Smooth muscle cell of trachea (primary cell): ENCODE data around the gene CTU2. TPM values are rescaled to one million over a fixed set of nuclear protein-coding genes. Genes with fewer than 3 reads are reported as not detected.

Source experiments
- total RNA-seq: library from RNA; depleted of rRNA; stranded (reverse); fragments of >200 nt; gene quantifications from 2 replicates; pipeline ENCODE4 v1.2.1, GENCODE V29; 2014

CTU2 gene
- total RNA-seq, result 11.5 and 16.7 TPM in 2 replicates

DNA sequence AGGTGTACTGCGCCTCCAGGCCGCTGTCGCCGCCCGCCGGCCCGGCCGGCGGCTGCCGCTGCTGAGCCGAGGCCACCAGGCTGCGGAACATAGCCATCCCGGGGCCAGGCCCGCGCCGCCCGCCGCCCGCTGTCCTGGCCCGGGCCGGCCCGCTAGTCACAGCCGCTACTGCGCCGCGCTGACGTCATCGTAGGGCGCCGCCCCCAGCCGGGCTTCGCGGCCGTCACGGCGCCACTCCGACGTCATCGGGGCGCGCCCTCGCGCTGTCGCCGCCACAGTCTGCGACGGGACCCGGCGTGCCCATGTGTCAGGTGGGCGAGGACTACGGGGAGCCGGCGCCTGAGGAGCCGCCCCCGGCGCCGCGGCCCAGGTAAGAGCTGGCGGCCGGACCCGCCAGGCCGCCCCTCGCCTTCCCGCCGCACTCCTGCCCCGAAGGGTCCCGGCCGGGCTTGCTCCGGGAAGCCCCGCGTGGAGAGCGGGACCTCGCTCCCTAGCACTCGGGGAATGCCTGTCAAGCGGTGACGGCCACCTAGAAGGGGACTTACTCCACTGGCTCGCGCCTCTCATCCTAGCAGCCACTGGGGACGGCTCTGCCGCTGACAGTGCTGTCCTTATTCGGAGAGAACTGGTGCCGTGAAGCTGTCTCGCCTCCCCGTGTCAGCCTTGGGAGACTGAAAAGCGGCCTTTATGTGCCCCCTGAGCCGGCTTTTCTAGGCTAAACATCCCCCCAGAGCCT, at the start of gene CTU2, which contains the start of gene RNF166:
Gene CTU2 (plus strand): TSS at position 275 of the 736 bp plus-strand sequence. CDS start 28 bp downstream, at position 303.
Gene RNF166 (minus strand): TSS at position 180 of the 736 bp plus-strand sequence. CDS start 83 bp downstream, at position 97.

DNA sequence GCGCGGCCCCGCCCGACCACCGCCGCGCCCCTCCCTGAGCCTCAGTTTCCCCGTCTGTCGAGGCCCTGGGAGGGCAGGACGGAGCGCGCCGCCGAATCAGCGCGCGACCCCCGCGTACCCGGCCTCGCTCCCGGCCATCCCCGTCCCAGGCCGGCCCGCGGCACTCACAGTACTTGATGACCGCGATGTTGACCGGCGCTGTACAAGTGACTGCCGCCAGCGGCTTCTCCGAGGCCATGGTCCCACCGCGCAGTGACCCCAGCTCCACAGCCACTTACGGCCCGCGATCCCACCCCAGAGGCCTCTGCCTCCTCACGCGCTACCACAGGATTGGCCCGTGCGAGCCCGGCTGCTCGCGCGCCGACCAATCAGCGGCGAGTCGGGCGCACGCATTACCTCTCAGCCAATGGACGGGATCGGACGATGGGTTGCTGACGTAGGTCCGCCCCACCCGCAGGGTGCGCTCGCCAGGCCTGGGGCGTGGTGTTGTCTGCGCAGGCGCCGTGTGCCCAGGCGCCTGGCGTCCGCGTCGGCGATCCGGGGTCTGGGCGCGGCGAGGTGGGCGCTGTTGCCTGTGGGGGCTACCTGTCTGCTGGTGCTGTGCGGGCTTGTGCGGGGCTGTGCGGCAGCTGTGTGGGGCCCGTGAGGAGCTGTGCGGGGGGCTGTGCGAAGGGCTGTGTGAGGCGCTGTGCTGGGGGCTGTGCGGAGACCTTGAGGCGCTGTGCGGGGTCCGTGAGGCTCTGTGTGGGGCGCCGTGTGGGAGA, 43.3 kb upstream of the CTU2 start, which contains the start of gene MVD:
Gene MVD (minus strand): TSS at position 249 of the 764 bp plus-strand sequence. CDS start 11 bp downstream, at position 238.

DNA sequence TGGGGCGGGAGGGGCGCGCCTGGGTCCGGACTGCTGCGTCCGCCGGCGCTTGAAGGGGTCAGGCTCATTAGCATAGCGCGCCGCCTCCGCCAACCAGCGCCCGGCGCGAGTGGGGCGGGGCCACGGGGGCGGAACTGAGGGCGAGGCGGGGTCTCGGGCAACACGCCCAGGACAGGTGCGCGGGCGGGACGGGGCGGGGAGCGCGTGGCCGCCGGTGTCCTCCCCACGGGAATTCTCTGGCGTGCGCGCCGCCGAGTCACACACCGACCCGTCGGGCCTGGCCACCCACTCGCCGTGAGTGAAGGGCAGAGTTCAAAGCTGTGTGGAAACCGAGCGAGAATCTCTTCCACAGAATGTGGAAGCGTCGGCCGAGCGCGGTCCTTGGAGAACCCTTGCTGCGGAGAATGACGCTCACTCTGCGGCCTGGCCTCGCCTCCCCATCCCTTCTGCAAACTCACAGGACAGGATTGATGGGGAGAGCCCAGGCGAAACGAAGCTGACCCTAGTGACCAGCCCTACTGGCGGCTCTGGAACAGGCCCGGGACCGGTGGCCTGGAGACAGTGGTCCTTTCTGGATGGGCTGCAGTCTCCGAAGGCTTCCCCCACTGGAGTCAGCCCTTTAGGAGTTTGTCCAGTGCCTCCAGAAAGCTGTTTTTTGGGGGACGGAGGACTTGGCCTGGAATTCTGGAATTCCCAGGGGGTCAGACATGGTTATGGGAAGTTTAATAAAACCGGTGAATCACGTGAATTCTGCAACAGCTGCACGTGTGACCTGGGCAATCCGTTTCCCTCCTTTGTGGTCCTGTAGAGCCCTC, 19.7 kb upstream of the CTU2 start, which contains the start of gene SNAI3:
Gene SNAI3 (minus strand): TSS at position 69 of the 815 bp plus-strand sequence. CDS start 101 bp downstream, outside the sequence.

Other genes with a start within 250 kb of the CTU2 start
- 13.1 and 13.2 TPM in 2 replicates for gene ZC3H18, start 136.1 kb upstream of the CTU2 start, total RNA-seq
- not detected in 2 replicates for gene IL17C, start 67.9 kb upstream of the CTU2 start, total RNA-seq
- gene CYBA, start 55.5 kb upstream of the CTU2 start, total RNA-seq, result 206 and 327 TPM in 2 replicates
- 68.3 and 118 TPM in 2 replicates for gene MVD, start 43.4 kb upstream of the CTU2 start, total RNA-seq
- 0.33 TPM in 1 of 2 replicates, not detected in the other for gene SNAI3, start 20.0 kb upstream of the CTU2 start, total RNA-seq
- 7.3 and 18.4 TPM in 2 replicates for gene RNF166, start 95 bp upstream of the CTU2 start, total RNA-seq
- gene PIEZO1, start 78.7 kb downstream of the CTU2 start, total RNA-seq, result 215 and 304 TPM in 2 replicates
- 3.3 and 10.9 TPM in 2 replicates for gene CDT1, start 97.3 kb downstream of the CTU2 start, total RNA-seq
- gene APRT, start 105.4 kb downstream of the CTU2 start, total RNA-seq, result 90.6 and 121 TPM in 2 replicates
- 34.9 and 57.7 TPM in 2 replicates for gene GALNS, start 150.4 kb downstream of the CTU2 start, total RNA-seq
- gene TRAPPC2L, start 150.6 kb downstream of the CTU2 start, total RNA-seq, result 49.8 and 62.8 TPM in 2 replicates
- not detected in 2 replicates for gene PABPN1L, start 160.2 kb downstream of the CTU2 start, total RNA-seq